Gastrocnemius medialis (tissue), 4 donors: ENCODE data around the gene LRRC8C.

ENCODE experiments used
- POLR2A ChIP-seq, 2 donors: fragments of 450-650 bp; IDR thresholded peaks; one replicate each; pipeline ENCODE4 v1.6.1; 2017; ENCODE audit warnings: antibody characterized with exemption in 2 of 2, mild to moderate bottlenecking in 2 of 2, moderate library complexity in 2 of 2
- TF ChIP-seq, protein P1 (sequence below), 5 experiments: fragments of 450-650 bp in 3 of 5; fragments of 200-600 bp in 2 of 5; sonication (generic) in 2 of 5; IDR thresholded peaks in 4 of 5; conservative IDR thresholded peaks in 1 of 5; 1 replicate in 4 of 5; 2 replicates in 1 of 5; pipeline ENCODE4 v1.5.1; 2016 to 2019; ENCODE audit warnings: antibody characterized with exemption in 5 of 5, mild to moderate bottlenecking in 3 of 5, moderate library complexity in 3 of 5

DNA sequence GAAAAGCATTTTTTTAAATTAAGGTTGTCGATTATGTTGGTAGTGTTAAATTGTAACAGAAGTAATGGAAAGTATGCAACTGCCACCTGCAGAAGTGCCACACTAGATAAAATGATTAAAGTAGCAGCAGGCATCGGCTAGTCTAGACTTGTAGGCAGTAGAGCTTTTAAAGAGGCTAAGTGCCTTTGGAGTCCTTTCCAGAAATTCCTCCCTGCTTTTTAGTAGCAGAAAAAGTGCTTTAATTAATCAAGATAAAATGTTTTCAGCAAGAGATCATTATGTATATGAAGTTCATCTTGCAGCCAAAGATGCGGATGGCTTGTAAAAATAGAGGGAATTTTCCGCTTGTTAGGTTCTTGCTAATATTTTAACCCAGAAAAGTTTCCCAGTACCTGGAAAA is 100.8 kb downstream of the LRRC8C start:
- TF ChIP-seq, protein P1, sequence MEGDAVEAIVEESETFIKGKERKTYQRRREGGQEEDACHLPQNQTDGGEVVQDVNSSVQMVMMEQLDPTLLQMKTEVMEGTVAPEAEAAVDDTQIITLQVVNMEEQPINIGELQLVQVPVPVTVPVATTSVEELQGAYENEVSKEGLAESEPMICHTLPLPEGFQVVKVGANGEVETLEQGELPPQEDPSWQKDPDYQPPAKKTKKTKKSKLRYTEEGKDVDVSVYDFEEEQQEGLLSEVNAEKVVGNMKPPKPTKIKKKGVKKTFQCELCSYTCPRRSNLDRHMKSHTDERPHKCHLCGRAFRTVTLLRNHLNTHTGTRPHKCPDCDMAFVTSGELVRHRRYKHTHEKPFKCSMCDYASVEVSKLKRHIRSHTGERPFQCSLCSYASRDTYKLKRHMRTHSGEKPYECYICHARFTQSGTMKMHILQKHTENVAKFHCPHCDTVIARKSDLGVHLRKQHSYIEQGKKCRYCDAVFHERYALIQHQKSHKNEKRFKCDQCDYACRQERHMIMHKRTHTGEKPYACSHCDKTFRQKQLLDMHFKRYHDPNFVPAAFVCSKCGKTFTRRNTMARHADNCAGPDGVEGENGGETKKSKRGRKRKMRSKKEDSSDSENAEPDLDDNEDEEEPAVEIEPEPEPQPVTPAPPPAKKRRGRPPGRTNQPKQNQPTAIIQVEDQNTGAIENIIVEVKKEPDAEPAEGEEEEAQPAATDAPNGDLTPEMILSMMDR (IDR thresholded peaks at IDR 0.05 in 4 of 5, conservative IDR thresholded peaks at IDR 0.05 in 1 of 5) = no peak
- TF ChIP-seq POLR2A (IDR thresholded peaks at IDR 0.05) = no peak
